Keratinocyte (primary cell): ENCODE measurements around the gene MGAT5B.

Experiments used
- EZH2 ChIP-seq: IDR thresholded peaks from one replicate; pipeline ENCODE4 v1.6.1; 2012; ENCODE audit warnings: inconsistent platforms, mild to moderate bottlenecking, low read length, moderate library complexity
- TF ChIP-seq, protein P1 (sequence below), 3 experiments: IDR thresholded peaks in 1 of 3; conservative IDR thresholded peaks in 1 of 3; optimal IDR thresholded peaks in 1 of 3; 2 replicates in 2 of 3; 3 replicates in 1 of 3; pipeline versions ENCODE3 to v1.5.1; 2011; ENCODE audit warnings: low read length in 3 of 3, mild to moderate bottlenecking in 3 of 3, moderate library complexity in 2 of 3, control low read depth in 1 of 3, inconsistent platforms in 1 of 3; ENCODE audit not compliant: insufficient read depth in 2 of 3; ENCODE audit errors: extremely low read depth in 1 of 3

DNA sequence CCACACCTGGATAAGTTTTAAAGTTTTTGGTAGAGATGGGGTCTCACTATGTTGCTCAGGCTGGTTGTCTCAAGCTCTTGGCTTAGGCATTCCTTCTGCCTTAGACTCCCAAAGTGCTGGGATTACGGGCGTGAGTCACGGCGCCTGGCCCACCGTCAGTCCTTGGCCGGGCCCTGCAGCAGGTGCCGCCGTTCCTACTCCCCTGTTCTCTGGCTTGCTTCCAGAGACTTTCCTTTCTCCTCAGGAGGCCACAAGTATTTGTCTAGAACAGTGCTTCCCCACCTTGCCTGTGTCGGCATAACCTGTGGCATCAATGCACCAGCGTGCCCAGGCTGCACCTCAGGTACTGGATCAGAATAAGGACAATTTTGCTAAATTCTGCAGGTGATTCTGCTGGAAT is 3.0 kb upstream of the MGAT5B start:
- TF ChIP-seq, protein P1, sequence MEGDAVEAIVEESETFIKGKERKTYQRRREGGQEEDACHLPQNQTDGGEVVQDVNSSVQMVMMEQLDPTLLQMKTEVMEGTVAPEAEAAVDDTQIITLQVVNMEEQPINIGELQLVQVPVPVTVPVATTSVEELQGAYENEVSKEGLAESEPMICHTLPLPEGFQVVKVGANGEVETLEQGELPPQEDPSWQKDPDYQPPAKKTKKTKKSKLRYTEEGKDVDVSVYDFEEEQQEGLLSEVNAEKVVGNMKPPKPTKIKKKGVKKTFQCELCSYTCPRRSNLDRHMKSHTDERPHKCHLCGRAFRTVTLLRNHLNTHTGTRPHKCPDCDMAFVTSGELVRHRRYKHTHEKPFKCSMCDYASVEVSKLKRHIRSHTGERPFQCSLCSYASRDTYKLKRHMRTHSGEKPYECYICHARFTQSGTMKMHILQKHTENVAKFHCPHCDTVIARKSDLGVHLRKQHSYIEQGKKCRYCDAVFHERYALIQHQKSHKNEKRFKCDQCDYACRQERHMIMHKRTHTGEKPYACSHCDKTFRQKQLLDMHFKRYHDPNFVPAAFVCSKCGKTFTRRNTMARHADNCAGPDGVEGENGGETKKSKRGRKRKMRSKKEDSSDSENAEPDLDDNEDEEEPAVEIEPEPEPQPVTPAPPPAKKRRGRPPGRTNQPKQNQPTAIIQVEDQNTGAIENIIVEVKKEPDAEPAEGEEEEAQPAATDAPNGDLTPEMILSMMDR (optimal IDR thresholded peaks at IDR 0.05 in 1 of 3, IDR thresholded peaks at IDR 0.05 in 1 of 3, conservative IDR thresholded peaks at IDR 0.05 in 1 of 3; ENCODE audit: extremely low read depth in 1 of 3, insufficient read depth in 2 of 3, low read length in 3 of 3) = no peak
- no peak for TF ChIP-seq EZH2
